ENCODE data around the gene TMOD3. TPM values are rescaled to one million over a fixed set of nuclear protein-coding genes. Genes with fewer than 3 reads are reported as not detected.
A peak's percentile ranks its signal among the peaks of the same experiment; 100 is the strongest.

The TMOD3 gene
- total RNA-seq, 1 experiment from 2014 or later: 53.6 TPM

DNA sequence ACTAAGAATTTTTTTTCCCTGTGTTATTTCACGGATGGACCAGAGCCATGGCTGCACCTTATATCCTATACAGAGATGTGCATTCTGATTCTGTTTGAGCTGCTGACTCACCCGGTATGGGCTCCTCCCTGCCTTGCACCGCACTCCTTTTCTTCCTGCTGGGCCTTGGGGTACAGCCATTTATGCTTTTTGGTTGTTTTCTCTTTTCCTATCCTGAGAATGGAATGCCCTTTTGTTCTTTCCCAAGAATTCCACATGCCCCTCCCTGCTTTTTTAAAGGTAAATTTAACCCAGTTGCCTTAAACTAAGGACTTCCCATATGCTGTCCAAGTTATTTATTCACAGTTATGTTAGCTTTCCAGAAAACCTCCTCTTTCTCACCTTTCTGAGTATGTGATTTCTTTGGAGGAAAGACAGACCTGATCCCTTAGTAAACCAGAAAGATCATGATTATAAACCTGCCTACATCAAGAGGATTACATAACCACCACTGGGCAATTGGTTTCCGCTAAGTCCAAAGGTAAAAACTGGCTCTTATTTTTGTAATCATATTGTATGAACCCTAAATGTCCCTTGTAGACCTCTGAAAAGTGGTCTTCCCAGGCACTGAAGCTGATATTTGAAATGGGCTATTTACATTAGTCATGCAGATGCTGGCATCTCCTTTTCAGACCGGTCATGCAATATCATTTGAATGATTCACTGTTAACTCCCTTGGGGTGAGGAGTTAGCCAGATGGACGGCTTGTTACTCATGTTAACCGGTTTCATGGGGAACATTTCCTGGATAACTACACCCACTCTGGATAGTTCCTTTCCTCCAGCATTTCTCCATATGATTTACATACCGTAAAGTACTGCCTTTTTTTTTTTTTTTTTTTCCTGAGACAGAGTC, 45.5 kb downstream of the TMOD3 start:
- intact Hi-C loops (cut with micrococcal nuclease; ENCODE audit: unreplicated experiment): loop anchor here (2.0 kb wide), 1 partner anchor 30 kb away; no protein-coding TSS in a partner anchor
- CTCF ChIA-PET: interaction anchor here (0.6 to 1.2 kb wide), 5 partner anchors 22 to 46 kb away, joined by 3 to 6 read pairs (median 3); partner anchors contain the start of gene TMOD3
- peaks cover 48% of the 10 kb centered on the region for H3K4me1 Mint-ChIP-seq (ENCODE audit: low read depth, unreplicated experiment)
- peak overlapping the region; percentile 51 for H3K4me3 Mint-ChIP-seq (ENCODE audit: low read depth, unreplicated experiment)
- H3K9me3 Mint-ChIP-seq (ENCODE audit: low read depth, unreplicated experiment): no peaks in the 10 kb centered on the region
- H3K36me3 Mint-ChIP-seq (ENCODE audit: insufficient read depth, unreplicated experiment): peaks cover 18% of the 10 kb centered on the region
- peak overlapping the region; percentile 75 for H3K27ac Mint-ChIP-seq (ENCODE audit: unreplicated experiment)
- TF ChIP-seq, protein P1, sequence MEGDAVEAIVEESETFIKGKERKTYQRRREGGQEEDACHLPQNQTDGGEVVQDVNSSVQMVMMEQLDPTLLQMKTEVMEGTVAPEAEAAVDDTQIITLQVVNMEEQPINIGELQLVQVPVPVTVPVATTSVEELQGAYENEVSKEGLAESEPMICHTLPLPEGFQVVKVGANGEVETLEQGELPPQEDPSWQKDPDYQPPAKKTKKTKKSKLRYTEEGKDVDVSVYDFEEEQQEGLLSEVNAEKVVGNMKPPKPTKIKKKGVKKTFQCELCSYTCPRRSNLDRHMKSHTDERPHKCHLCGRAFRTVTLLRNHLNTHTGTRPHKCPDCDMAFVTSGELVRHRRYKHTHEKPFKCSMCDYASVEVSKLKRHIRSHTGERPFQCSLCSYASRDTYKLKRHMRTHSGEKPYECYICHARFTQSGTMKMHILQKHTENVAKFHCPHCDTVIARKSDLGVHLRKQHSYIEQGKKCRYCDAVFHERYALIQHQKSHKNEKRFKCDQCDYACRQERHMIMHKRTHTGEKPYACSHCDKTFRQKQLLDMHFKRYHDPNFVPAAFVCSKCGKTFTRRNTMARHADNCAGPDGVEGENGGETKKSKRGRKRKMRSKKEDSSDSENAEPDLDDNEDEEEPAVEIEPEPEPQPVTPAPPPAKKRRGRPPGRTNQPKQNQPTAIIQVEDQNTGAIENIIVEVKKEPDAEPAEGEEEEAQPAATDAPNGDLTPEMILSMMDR (IDR thresholded peaks at IDR 0.05; ENCODE audit: unreplicated experiment): no peak
- no peaks in the 10 kb centered on the region for H3K27me3 Mint-ChIP-seq (ENCODE audit: unreplicated experiment)
- no TSS peak for BruUV-seq (replicated peaks)
- peak; percentile 54 for DNase-seq

DNA sequence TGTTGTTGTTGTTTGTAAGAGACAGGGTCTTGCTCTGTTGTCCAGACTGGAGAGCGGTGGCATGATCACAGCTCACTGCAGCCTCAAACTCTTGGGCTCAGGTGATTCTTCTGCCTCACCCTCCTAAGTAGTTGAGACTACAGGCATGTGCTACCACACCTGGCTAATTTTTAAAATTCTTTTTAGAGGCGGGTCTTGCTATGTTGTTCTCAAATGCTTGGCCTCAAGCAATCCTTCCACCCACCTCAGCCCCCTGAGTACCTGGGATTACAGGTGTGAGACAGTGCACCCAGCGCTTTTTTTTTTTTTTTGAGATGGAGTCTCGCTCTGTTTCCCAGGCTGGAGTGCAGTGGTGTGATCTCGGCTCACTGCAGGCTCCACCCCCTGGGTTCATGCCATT, 46.7 kb downstream of the TMOD3 start:
- intact Hi-C loops (cut with micrococcal nuclease; ENCODE audit: unreplicated experiment): no loop called here
- Mint-ChIP-seq H3K27ac (ENCODE audit: unreplicated experiment) (peak overlapping the region; percentile 75), H3K4me1 (ENCODE audit: low read depth, unreplicated experiment) (peaks cover 48% of the 10 kb centered on the region), H3K27me3 (ENCODE audit: unreplicated experiment) (no peaks in the 10 kb centered on the region), H3K36me3 (ENCODE audit: insufficient read depth, unreplicated experiment) (peaks cover 16% of the 10 kb centered on the region), H3K9me3 (ENCODE audit: low read depth, unreplicated experiment) (no peaks in the 10 kb centered on the region), H3K4me3 (ENCODE audit: low read depth, unreplicated experiment) (no peak overlapping the region)
- no peak for DNase-seq
- BruUV-seq (replicated peaks): no TSS peak
- CTCF ChIA-PET: interaction anchor here (0.7 kb wide), 1 partner anchor 14 kb away, joined by 5 read pairs; no protein-coding TSS in a partner anchor
- TF ChIP-seq, protein P1 (IDR thresholded peaks at IDR 0.05; ENCODE audit: unreplicated experiment): no peak

DNA sequence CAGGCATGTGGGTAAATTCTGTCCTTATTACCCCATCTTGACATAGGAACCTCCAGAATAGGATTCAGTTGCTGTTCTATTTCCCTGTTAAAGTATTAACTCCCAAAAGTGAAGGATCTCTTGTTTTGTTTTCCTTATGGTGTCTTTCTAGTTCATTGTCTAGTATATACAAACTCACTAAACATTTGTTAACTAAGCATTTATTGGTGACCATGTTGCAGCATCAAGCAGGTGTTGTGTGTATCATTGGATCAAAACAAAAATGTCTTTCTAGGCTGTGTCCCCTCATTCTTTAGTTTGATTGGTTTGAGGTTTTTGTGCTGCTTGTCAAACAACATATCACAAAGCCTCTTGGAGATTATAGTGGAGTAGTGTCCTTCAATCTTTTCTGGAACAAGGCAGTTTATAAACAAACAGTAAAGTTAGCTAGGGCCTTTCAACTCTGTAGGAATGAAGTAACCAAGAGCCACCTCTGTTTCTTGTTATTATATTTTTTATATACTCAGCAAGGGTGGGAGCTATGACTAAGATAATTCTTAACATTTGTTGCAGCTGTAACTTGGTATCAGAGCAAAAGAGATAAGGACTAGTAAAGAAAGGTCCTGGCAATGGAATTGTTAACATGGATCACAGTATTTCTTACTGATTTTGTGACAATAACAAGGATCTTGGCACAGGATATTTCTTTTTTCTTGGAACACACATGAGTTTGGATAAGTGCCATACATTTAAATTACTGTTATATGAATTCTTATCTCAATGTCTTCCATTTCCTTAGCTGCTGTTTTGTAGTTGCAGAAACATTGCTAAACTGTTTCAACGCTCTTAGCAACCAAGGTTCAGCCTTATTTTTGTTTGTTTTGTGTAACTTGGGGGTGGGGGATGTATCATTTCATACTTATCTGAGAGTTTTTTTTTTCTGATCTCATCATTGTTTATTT, 49.3 kb downstream of the TMOD3 start:
- CTCF ChIA-PET: interaction anchor here (0.6 to 1.7 kb wide), 3 partner anchors 10 to 39 kb away, joined by 3 to 14 read pairs (median 3); no protein-coding TSS in a partner anchor
- intact Hi-C loops (cut with micrococcal nuclease; ENCODE audit: unreplicated experiment): no loop called here
- peaks cover 40% of the 10 kb centered on the region for H3K4me1 Mint-ChIP-seq (ENCODE audit: low read depth, unreplicated experiment)
- no peaks in the 10 kb centered on the region for H3K27me3 Mint-ChIP-seq (ENCODE audit: unreplicated experiment)
- TF ChIP-seq, protein P1 (IDR thresholded peaks at IDR 0.05; ENCODE audit: unreplicated experiment): no peak
- H3K4me3 Mint-ChIP-seq (ENCODE audit: low read depth, unreplicated experiment): no peak overlapping the region
- H3K9me3 Mint-ChIP-seq (ENCODE audit: low read depth, unreplicated experiment): no peaks in the 10 kb centered on the region
- DNase-seq: peak; percentile 7
- H3K36me3 Mint-ChIP-seq (ENCODE audit: insufficient read depth, unreplicated experiment): peaks cover 11% of the 10 kb centered on the region
- BruUV-seq (replicated peaks): no TSS peak
- H3K27ac Mint-ChIP-seq (ENCODE audit: unreplicated experiment): peak overlapping the region; percentile 54

DNA sequence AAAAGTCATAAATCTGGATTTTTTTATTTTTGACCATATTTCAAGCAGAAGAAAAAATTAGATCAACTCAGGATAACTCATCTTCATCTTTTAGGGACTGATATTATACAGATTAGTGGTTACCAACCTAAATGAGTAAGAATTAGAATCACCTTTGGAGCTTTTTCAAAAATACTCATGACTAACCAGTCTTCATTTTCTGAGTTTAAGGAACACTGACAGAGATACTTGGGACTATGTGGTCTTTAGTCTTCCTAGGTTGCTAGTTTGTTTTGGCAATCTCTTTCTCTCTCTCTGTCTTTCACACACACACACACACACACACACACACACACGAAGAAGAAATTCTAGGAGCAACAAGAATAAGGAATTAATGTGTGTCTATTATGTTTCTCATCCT, 50.1 kb downstream of the TMOD3 start:
- H3K27ac Mint-ChIP-seq (ENCODE audit: unreplicated experiment): peak overlapping the region; percentile 61
- CTCF ChIA-PET: interaction anchor here (1.7 kb wide), 1 partner anchor 9 kb away, joined by 14 read pairs; no protein-coding TSS in a partner anchor
- TF ChIP-seq, protein P1 (IDR thresholded peaks at IDR 0.05; ENCODE audit: unreplicated experiment): no peak

More for the DNA sequence above, 50.1 kb downstream of the TMOD3 start:
- Mint-ChIP-seq H3K9me3 (ENCODE audit: low read depth, unreplicated experiment) (no peaks in the 10 kb centered on the region), H3K36me3 (ENCODE audit: insufficient read depth, unreplicated experiment) (peaks cover 8% of the 10 kb centered on the region), H3K27me3 (ENCODE audit: unreplicated experiment) (no peaks in the 10 kb centered on the region), H3K4me3 (ENCODE audit: low read depth, unreplicated experiment) (no peak overlapping the region), H3K4me1 (ENCODE audit: low read depth, unreplicated experiment) (peaks cover 36% of the 10 kb centered on the region)
- intact Hi-C loops (cut with micrococcal nuclease; ENCODE audit: unreplicated experiment): no loop called here
- no peak for DNase-seq
- no TSS peak for BruUV-seq (replicated peaks)
